Renal cortex interstitium (tissue), 11 donors: Measurements from ENCODE around the gene CRADD. TPM values are rescaled to one million over a fixed set of nuclear protein-coding genes. Genes with fewer than 3 reads are reported as not detected.
"Not testable (repeated sequence)": the region's sequence is repeated elsewhere in the genome, so short reads cannot be mapped to it uniquely, and the experiment has no call there.

Experiments
- DNase-seq, 11 donors: peaks; one replicate each; pipeline ENCODE4 v3.0.0-alpha.2; 2013; ENCODE audit warnings: low read depth in 9 of 11, low spot score in 4 of 11; ENCODE audit errors: extremely low read depth in 1 of 11
- polyA plus RNA-seq, 3 donors: library from polyadenylated mRNA; unstranded; fragments of 120-200 nt; gene quantifications; one replicate each; pipeline ENCODE4 v1.2.1, GENCODE V29; 2013; ENCODE audit not compliant: insufficient read length in 3 of 3

The CRADD gene
- polyA plus RNA-seq, 3 donors, result 9.9 to 11.5 (median 11.0) TPM

DNA sequence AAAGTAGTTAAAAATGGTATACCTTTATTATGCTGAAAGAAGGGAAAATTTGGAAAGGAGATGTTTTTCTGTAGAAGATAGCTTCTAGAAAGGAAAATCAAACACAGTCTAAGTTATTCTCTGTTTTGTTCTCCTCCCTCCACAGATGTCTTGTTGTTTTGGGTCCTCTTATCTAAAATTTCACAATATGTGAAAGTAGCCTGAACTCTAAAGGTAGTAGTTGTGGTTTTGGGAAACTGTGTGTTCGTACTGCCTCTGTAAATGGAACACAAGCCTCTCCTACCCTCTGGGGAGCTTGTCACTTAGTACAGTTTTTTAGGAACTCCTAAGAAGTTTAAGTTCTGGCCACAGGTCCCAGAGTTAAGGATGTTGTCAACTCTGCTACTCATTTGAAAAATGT, 112.6 kb downstream of the CRADD start:
- no peak for DNase-seq

DNA sequence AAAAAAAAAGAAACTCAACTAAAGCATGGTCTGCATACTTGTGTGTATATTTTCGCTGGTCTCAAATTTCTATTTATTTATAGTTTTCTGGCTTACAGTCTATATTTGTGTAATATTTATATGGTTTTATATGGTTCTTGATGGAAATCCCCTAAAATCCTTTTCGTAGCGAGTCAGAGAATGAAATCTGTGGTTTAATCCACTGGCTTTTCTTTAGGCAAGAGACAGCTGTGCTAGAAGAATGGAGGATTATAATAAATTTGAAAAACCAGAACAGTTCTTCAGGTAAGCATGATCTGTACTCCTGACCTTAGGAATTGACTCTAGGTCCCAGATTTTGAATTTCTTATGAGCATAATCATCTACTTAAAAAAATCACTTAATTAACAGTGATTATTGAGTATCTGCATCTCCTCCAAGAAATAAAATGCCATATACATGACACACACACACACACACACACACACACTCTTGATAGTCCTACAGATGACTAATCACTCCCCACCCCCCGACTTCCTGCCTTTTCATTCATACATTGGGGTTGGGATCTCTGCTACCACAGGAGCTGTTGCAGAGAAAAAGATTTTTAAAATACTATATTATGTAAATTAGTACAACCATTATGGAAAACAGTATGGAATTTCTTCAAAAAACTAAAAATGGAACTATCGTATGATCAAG, 113.4 kb downstream of the CRADD start:
- no peak for DNase-seq

GRCh38 chr12:93793007-93793406, 115.8 kb downstream of the CRADD start:
- no peak for DNase-seq

GRCh38 chr12:93793983-93794382, 116.8 kb downstream of the CRADD start:
- no peak for DNase-seq

- DNase-seq, result no peak
Measured at GRCh38 chr12:93794738-93795137, 117.6 kb downstream of the CRADD start.

DNA sequence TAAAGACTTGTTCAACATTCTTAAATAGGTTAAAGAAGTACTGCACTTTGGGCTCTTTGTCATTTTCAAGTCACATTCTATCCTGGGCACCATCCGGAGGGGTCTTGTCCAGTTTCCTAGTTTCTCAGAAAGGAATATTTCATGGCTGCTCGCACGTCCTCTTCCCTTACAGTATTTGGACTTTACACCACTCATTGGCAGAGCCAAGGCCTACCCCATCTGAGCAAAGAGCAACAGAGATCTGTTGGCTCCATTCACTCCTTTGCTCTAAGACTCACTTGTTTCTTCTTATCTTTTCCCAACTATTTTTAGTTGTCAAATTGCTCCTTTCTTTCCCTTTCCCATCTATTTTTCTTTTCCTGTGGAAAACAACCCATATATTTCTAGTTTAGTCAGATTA, 118.2 kb downstream of the CRADD start:
- DNase-seq, result no peak

- DNase-seq, result no peak
Measured at GRCh38 chr12:93796729-93797128, 119.6 kb downstream of the CRADD start.

- no peak for DNase-seq
Measured at GRCh38 chr12:93798279-93799151, 121.3 kb downstream of the CRADD start.

DNA sequence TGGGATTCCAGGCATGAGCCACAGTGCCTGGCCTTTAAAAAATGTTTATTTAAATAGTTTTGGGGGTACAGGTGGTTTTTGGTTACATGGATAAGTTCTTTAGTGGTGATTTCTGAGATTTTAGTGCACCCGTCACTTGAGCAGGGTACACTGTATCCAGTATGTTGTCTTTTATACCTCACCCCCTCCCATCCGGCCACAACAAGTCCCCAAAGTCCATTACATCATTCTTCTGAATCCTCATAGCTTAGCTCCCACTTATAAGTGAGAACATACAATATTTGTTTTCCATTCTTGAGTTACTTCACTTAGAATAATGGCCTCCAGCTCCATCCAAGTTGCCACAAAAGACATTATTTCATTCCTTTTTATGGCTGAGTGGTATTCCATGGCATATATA, 124.5 kb downstream of the CRADD start:
- not testable (repeated sequence) for DNase-seq

- DNase-seq, result no peak
Measured at GRCh38 chr12:93802293-93802692, 125.1 kb downstream of the CRADD start.

DNA sequence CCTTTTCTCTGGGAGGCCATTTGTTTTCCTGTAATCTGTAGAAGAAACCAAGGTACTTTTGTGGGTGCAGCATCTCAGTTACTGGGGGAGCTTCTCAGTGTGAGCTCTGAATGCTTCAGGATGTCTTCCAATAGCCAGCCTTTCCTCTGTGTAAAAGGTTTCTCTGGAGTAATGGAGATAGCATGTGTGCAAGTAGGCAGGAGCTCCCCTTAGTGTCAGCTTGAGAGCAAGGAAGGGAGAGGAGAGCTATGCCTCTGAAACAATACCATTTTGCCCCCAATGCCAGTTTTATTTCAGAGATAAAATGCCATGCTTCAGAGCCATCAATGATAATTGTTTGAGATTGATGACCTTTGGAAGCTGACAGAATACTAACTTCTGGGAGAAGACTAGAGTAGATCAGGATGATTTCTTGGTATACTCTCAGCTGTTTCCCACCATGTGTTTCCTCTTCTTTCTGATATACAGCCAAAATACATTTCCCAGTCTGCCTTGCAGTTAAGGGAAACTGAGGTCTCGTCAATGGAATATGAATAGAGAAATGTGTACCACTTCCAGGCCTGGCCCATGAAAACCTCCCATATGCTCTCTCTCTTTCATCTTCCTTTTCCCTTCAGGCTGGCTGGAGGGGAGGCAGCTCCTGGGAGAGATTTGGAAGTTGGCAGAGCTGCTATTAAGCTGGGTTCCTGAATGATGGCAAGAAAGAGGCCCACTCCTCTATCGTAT, 125.7 kb downstream of the CRADD start:
- no peak for DNase-seq

DNA sequence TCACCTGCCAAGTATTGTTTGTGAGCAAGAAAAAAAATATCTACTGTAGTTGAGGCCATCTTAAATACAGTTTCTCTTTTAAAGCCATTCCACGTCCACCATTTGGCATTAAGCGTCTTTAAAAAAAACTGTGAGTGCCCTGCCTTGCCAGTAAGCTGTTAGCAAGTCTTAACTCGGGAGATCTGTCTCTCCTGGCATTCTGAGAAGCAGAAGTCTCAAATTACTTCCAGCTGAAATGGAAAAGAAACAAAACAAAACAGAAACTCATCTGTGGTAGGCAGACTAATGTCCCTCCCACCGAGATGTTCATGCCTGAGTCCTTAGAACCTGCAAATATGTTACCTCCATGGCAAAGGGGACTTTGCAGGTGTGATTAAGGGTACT, 126.2 kb downstream of the CRADD start:
- DNase-seq, result no peak

DNA sequence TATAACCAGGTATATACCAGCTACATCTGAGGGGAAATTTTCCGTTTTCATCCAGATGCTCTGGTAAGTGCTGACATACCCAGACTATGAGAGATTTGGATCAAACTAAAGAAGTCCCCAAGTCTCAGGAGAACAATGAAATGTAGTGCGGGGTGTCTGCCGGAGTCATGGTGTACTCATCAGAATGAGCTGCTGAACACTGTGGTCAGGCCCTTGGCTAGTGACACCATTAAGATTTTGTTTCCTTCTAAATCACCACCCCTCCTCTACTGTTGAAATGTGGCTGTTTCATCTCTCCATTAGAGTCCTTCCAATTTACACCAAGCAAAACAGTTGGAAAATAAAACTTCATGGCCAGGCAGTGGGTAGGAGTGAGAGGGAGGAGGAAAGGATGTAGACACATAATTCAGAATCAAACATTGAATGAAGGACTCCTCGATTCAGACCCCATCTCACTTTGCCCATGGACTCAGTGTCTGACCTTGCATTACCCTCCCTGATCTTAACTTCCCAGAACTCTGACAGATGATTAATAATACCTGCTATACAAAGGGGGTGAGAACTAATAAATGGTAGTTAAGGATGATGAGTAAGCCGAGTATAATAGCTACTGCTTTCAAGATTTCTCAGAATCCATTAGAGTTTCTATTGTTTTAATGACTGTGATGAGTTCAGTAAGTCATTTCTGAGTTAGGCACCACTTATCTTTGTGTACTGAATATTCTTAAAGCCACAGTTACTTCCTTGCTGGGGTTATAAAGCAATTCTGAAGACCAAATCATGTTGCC, 127.4 kb downstream of the CRADD start:
- no peak for DNase-seq

- no peak for DNase-seq
Measured at GRCh38 chr12:93805736-93806141, 128.6 kb downstream of the CRADD start.

DNA sequence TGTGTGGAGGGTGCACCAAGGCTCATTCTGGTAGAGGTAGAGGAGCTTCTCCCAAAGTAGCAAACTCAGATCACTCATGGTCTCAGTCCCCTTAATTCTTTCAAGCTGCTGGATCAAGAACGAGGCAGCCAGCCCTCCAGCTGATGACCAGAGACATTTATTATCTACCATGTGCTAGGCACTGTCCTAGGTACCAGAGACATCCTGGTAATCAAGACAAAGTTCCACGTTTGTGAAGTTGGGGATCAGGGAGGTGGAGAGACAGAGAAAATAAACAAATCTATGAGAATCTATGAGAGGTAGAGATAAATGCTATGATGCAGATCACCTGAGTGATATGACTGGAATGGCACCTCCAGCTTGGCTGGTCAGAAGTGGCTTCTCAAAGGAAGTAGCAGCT, 130.2 kb downstream of the CRADD start:
- DNase-seq, result no peak

DNA sequence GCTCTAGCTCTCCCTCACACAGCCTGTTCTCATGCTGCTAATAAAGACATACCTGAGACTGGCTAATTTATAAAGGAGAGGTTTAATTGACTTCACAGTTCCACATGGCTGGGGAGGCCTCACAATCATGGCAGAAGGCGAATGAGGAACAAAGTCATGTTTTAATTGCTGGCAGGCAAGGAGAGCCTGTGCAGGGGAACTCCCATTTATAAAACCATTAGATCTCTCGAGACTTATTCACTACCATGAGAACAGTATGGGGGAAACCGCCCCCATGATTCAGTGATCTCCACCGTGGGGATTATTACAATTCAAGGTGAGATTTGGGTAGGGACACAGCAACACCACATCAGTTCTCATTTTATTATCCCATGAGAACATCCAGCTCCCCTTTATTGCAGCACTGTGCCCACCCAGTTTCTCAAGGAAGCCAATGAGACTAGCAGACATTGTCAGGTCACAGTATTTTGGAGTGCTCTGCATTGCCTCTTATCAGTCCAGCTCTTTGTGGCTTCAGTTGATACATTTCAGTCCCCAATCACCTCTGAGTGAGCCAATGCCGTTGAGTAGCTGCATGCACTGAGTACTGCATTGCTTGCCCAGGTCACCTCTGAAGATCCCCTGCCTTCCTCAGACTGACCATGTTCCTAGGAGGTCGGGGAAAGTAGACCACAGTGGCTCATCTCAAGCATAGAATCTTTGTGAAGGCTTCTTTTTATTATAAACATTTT, 131.2 kb downstream of the CRADD start:
- no peak for DNase-seq

- DNase-seq, result no peak
Measured at GRCh38 chr12:93812626-93813025, 135.5 kb downstream of the CRADD start.

- DNase-seq, result no peak
Measured at GRCh38 chr12:93813186-93813585, 136.0 kb downstream of the CRADD start.
